ENCODE measurements around the gene UPF3A. TPM values are rescaled to one million over a fixed set of nuclear protein-coding genes. Genes with fewer than 3 reads are reported as not detected.
A peak's percentile ranks its signal among the peaks of the same experiment; 100 is the strongest.

UPF3A gene
- total RNA-seq, 3 donors from 2014 or later (not counting 1 experiment from before 2014, with no cell fraction given): 37.8 to 66.5 (median 44.7) TPM

DNA sequence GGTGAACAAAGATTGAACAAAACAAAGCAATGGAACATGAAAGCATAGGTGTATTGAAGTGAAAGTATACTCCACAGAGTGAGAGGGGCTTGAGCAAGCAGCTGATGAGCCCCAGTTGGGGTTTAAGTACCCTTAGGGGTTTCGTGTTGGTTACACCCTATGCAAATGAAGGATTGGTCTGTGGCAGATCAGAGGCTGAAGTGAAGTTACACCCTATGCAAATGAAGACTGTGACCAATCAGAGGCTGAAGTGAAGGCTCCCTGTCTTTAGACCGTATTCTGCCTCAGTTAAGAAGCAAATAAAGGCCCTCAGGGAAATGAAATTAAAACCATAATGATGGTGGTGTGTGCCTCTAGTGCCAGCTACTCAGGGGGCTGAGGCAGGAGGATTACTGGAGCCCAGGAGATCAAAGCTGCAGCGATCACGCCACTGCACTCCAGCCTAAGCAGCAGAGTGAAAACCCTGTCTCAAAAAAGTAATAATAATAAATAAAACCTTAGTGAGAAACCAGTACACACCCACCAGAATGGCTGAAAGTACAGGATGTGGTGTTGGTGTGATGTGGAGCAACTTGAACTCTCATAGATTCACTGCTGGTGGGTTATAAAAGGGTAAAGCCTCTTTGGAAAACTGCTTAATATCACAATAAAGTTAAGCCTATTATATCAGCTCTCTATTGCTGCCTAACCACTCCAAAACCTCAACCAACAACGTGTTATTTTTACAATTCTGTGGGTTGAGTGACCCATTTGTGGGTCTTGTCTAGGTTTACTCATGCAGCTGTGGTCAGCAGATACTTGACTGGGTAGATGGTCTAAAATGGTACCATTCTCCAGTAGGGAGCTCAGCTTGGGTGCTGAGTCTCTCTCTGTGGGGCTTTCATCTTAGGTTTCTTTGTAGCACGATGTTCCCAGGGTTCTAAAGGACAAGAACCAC is 12.8 kb upstream of the UPF3A start:
- no peaks in the 10 kb centered on the region for H3K27me3 Mint-ChIP-seq (ENCODE audit: low read depth in 2 of 2)
- peaks cover 11% of the 10 kb centered on the region for H3K36me3 Mint-ChIP-seq
- H3K4me1 ChIP-seq (ENCODE audit: control insufficient read depth, insufficient read depth, low read length): peaks cover 60% of the 10 kb centered on the region
- H3K36me3 ChIP-seq (ENCODE audit: control insufficient read depth, insufficient read depth, low read length): peaks cover 27% of the 10 kb centered on the region
- H3K9me3 ChIP-seq (ENCODE audit: control insufficient read depth, insufficient read depth, low read length): peaks cover 8% of the 10 kb centered on the region
- DNase-seq: peak in 1 of 2 donors; percentile 59
- 44% methylated on average over 3 of the region's 6 CpGs for WGBS (ENCODE audit: insufficient coverage)
- peaks cover 0 to 2% of the 10 kb centered on the region in 2 donors for H3K9me3 Mint-ChIP-seq
- peak overlapping the region; percentile 88 for H3K4me3 Mint-ChIP-seq
- peak overlapping the region; percentile 29 for H3K4me3 ChIP-seq (ENCODE audit: low read length)
- peaks cover 47 to 68% of the 10 kb centered on the region in 2 donors for H3K4me1 Mint-ChIP-seq
- no peaks in the 10 kb centered on the region for H3K27me3 ChIP-seq (ENCODE audit: control insufficient read depth, insufficient read depth, low read length)
- H3K27ac Mint-ChIP-seq: peak overlapping the region; percentile 86 to 88
- intact Hi-C loops (cut with micrococcal nuclease): loop anchor here (1.0 kb wide), 1 partner anchor 12 kb away; no protein-coding TSS in a partner anchor
- peak; percentile 65 to 76 (median 74) for ATAC-seq
- peak overlapping the region; percentile 65 for H3K27ac ChIP-seq (ENCODE audit: low read length)
- TF ChIP-seq CTCF (IDR thresholded peaks at IDR 0.05): no peak

- DNase-seq: no peak
- H3K36me3 ChIP-seq (ENCODE audit: control insufficient read depth, insufficient read depth, low read length): peaks cover 29% of the 10 kb centered on the region
- peak overlapping the region; percentile 86 to 88 for H3K27ac Mint-ChIP-seq
- H3K9me3 Mint-ChIP-seq: peaks cover 0 to 2% of the 10 kb centered on the region in 2 donors
- no peaks in the 10 kb centered on the region for H3K27me3 Mint-ChIP-seq (ENCODE audit: low read depth in 2 of 2)
- intact Hi-C loops (cut with micrococcal nuclease): no loop called here
- peaks cover 46 to 62% of the 10 kb centered on the region in 2 donors for H3K4me1 Mint-ChIP-seq
- peak overlapping the region; percentile 65 for H3K27ac ChIP-seq (ENCODE audit: low read length)
- ATAC-seq: peak; percentile 1 to 12 (median 8)
- no peak for TF ChIP-seq CTCF (IDR thresholded peaks at IDR 0.05)
- H3K27me3 ChIP-seq (ENCODE audit: control insufficient read depth, insufficient read depth, low read length): no peaks in the 10 kb centered on the region
- peaks cover 11% of the 10 kb centered on the region for H3K36me3 Mint-ChIP-seq
- H3K4me1 ChIP-seq (ENCODE audit: control insufficient read depth, insufficient read depth, low read length): peaks cover 53% of the 10 kb centered on the region
- H3K4me3 ChIP-seq (ENCODE audit: low read length): no peak overlapping the region
- WGBS (ENCODE audit: insufficient coverage): 87% methylated on average over 3 of the region's 4 CpGs
- peak overlapping the region; percentile 88 for H3K4me3 Mint-ChIP-seq
- H3K9me3 ChIP-seq (ENCODE audit: control insufficient read depth, insufficient read depth, low read length): peaks cover 8% of the 10 kb centered on the region
These were observed 12.1 kb upstream of the UPF3A start for GRCh38 chr13:114269281-114269770.

- Mint-ChIP-seq H3K36me3 (peaks cover 11% of the 10 kb centered on the region), H3K4me1 (peaks cover 38 to 48% of the 10 kb centered on the region in 2 donors), H3K9me3 (peaks cover 0 to 2% of the 10 kb centered on the region in 2 donors), H3K27ac (no peak overlapping the region), H3K27me3 (ENCODE audit: low read depth in 2 of 2) (no peaks in the 10 kb centered on the region), H3K4me3 (no peak overlapping the region)
- TF ChIP-seq CTCF (IDR thresholded peaks at IDR 0.05): no peak
- Histone ChIP-seq H3K36me3 (ENCODE audit: control insufficient read depth, insufficient read depth, low read length) (peaks cover 26% of the 10 kb centered on the region), H3K4me1 (ENCODE audit: control insufficient read depth, insufficient read depth, low read length) (peaks cover 21% of the 10 kb centered on the region), H3K9me3 (ENCODE audit: control insufficient read depth, insufficient read depth, low read length) (peaks cover 6% of the 10 kb centered on the region), H3K27ac (ENCODE audit: low read length) (no peak overlapping the region), H3K4me3 (ENCODE audit: low read length) (no peak overlapping the region), H3K27me3 (ENCODE audit: control insufficient read depth, insufficient read depth, low read length) (no peaks in the 10 kb centered on the region)
- intact Hi-C loops (cut with micrococcal nuclease): no loop called here
- WGBS (ENCODE audit: insufficient coverage): 100% methylated on average over 1 of the region's 2 CpGs
- DNase-seq: no peak
- ATAC-seq: no peak
These were observed 8.4 kb upstream of the UPF3A start for GRCh38 chr13:114272977-114273376.
